Measurements from ENCODE around the gene FCHSD2. TPM values are rescaled to one million over a fixed set of nuclear protein-coding genes. Genes with fewer than 3 reads are reported as not detected.

Gene FCHSD2
- total and polyA plus RNA-seq, 9 of the 15 experiments (the other 6 are each of a cell fraction or from before 2014, with no cell fraction given): 1.8 to 14.7 (median 6.4) TPM

DNA sequence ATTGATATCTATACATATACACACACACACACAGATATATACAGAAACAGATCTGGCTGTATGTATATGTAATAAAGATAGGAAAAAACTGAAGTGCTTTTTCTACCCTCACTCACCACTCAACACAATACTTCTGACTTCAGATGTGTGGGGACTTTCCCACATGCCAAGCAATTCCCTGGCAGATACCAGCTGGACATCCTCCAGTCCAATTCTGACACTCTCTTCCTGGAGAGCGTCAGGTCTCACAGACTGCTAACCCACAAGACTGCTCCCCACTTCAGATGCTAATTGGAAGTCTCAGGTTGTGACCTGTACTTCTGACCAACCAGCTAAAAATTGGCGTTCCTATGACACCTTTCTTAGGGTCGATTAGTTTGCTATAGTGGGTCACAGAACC lies 187.3 kb downstream of the FCHSD2 start (continued):
- TF ChIP-seq C11orf30 (IDR thresholded peaks at IDR 0.05; ENCODE audit: low read depth): no peak

DNA sequence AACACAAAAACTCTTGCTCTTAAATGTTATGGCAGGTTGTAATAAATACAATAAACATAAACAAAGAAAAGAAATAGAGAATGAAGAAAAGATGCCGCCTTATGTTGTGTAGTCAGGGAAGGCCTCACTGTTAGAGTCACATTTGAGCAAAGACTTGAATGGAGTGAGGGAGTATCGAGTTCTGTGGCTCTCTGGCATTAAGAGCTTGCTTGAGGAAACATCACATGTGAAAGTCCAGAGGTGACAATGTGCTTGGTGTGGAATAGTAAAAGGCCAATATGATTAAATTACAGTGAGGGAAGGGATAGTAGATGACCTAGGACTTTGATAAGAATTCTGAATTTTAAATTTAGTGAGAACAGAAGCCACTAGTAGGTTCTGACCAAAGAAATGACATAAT lies 188.5 kb downstream of the FCHSD2 start:
- 41% methylated on average over 2 of the region's 2 CpGs for WGBS (ENCODE audit: insufficient coverage, low coverage, missing lambda C conversion rate)
- no TSS peak for BruUV-seq (replicated peaks)
- Histone ChIP-seq H4K20me1 (replicated peaks; ENCODE audit: control insufficient read depth, insufficient read depth, low read length) (no peaks in the 10 kb centered on the region), H3K9me3 (replicated peaks; ENCODE audit: control insufficient read depth, insufficient read depth, low read depth, low read length) (no peaks in the 10 kb centered on the region), H3K79me2 (ENCODE audit: control insufficient read depth, insufficient read depth, low read length) (no peaks in the 10 kb centered on the region), H3K4me2 (ENCODE audit: insufficient read depth, low read length) (no peak overlapping the region), H3K9me1 (ENCODE audit: control insufficient read depth, insufficient read depth, low read length) (no peaks in the 10 kb centered on the region), H2AFZ (ENCODE audit: low read depth, low read length) (no peak overlapping the region), H3K9ac (ENCODE audit: insufficient read depth in 1 of 2, low read depth in 2 of 2, low read length in 2 of 2) (no peak overlapping the region), H3K36me3 (ENCODE audit: control insufficient read depth, insufficient read depth, low read length) (no peaks in the 10 kb centered on the region), H3K4me3 (no peak overlapping the region), H3K27ac (ENCODE audit: extremely low read depth, low read depth, low read length) (no peak overlapping the region), H3K4me1 (replicated peaks in 1 of 2; ENCODE audit: control insufficient read depth in 2 of 2, insufficient read depth in 2 of 2, low read length in 2 of 2) (no peaks in the 10 kb centered on the region), H3K27me3 (ENCODE audit: control insufficient read depth in 2 of 2, insufficient read depth in 2 of 2, low read length in 2 of 2) (no peaks in the 10 kb centered on the region)
- CTCF ChIA-PET (ENCODE audit: low intra/inter-chr PET ratio): no interaction called here
- in situ Hi-C loops (cut with MboI): no loop called here
- POLR2A ChIA-PET: no interaction called here
- intact Hi-C loops (cut with micrococcal nuclease): no loop called here
- DNase-seq (ENCODE audit: extremely low read depth in 1 of 4, low spot score in 3 of 4) (no peak), FAIRE-seq (no peak), ATAC-seq (no peak)
- TF ChIP-seq STAT5B (CRISPR knock-in tag; IDR thresholded peaks at IDR 0.05): no peak
- TF ChIP-seq RBM22 (IDR thresholded peaks at IDR 0.05; ENCODE audit: low read depth, low read length, poor library complexity, severe bottlenecking): no peak
- no peak for TF ChIP-seq PTBP1 (IDR thresholded peaks at IDR 0.05; ENCODE audit: low read depth, low read length)
- TF ChIP-seq, protein P1, sequence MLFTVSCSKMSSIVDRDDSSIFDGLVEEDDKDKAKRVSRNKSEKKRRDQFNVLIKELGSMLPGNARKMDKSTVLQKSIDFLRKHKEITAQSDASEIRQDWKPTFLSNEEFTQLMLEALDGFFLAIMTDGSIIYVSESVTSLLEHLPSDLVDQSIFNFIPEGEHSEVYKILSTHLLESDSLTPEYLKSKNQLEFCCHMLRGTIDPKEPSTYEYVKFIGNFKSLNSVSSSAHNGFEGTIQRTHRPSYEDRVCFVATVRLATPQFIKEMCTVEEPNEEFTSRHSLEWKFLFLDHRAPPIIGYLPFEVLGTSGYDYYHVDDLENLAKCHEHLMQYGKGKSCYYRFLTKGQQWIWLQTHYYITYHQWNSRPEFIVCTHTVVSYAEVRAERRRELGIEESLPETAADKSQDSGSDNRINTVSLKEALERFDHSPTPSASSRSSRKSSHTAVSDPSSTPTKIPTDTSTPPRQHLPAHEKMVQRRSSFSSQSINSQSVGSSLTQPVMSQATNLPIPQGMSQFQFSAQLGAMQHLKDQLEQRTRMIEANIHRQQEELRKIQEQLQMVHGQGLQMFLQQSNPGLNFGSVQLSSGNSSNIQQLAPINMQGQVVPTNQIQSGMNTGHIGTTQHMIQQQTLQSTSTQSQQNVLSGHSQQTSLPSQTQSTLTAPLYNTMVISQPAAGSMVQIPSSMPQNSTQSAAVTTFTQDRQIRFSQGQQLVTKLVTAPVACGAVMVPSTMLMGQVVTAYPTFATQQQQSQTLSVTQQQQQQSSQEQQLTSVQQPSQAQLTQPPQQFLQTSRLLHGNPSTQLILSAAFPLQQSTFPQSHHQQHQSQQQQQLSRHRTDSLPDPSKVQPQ (CRISPR knock-in tag; IDR thresholded peaks at IDR 0.05; ENCODE audit: borderline replicate concordance): no peak
- TF ChIP-seq, protein P2, sequence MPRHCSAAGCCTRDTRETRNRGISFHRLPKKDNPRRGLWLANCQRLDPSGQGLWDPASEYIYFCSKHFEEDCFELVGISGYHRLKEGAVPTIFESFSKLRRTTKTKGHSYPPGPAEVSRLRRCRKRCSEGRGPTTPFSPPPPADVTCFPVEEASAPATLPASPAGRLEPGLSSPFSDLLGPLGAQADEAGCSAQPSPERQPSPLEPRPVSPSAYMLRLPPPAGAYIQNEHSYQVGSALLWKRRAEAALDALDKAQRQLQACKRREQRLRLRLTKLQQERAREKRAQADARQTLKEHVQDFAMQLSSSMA (CRISPR knock-in tag; IDR thresholded peaks at IDR 0.05): no peak
- TF ChIP-seq, protein P3, sequence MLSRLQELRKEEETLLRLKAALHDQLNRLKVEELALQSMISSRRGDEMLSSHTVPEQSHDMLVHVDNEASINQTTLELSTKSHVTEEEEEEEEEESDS (CRISPR knock-in tag; IDR thresholded peaks at IDR 0.05): no peak
- TF ChIP-seq, protein P4, sequence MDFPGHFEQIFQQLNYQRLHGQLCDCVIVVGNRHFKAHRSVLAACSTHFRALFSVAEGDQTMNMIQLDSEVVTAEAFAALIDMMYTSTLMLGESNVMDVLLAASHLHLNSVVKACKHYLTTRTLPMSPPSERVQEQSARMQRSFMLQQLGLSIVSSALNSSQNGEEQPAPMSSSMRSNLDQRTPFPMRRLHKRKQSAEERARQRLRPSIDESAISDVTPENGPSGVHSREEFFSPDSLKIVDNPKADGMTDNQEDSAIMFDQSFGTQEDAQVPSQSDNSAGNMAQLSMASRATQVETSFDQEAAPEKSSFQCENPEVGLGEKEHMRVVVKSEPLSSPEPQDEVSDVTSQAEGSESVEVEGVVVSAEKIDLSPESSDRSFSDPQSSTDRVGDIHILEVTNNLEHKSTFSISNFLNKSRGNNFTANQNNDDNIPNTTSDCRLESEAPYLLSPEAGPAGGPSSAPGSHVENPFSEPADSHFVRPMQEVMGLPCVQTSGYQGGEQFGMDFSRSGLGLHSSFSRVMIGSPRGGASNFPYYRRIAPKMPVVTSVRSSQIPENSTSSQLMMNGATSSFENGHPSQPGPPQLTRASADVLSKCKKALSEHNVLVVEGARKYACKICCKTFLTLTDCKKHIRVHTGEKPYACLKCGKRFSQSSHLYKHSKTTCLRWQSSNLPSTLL (IDR thresholded peaks at IDR 0.05): no peak
- TF ChIP-seq, protein P5, sequence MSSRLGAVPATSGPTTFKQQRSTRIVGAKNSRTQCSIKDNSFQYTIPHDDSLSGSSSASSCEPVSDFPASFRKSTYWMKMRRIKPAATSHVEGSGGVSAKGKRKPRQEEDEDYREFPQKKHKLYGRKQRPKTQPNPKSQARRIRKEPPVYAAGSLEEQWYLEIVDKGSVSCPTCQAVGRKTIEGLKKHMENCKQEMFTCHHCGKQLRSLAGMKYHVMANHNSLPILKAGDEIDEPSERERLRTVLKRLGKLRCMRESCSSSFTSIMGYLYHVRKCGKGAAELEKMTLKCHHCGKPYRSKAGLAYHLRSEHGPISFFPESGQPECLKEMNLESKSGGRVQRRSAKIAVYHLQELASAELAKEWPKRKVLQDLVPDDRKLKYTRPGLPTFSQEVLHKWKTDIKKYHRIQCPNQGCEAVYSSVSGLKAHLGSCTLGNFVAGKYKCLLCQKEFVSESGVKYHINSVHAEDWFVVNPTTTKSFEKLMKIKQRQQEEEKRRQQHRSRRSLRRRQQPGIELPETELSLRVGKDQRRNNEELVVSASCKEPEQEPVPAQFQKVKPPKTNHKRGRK (tag; IDR thresholded peaks at IDR 0.05): no peak
- TF ChIP-seq FOXP1 (CRISPR knock-in tag; IDR thresholded peaks at IDR 0.05): no peak
- no peak for TF ChIP-seq ZBTB8A (IDR thresholded peaks at IDR 0.05; ENCODE audit: partially characterized antibody)
- no peak for TF ChIP-seq KDM2B (CRISPR knock-in tag; IDR thresholded peaks at IDR 0.05)
- TF ChIP-seq NFRKB (IDR thresholded peaks at IDR 0.05; ENCODE audit: low read depth): no peak
- TF ChIP-seq PRMT5 (CRISPR knock-in tag; IDR thresholded peaks at IDR 0.05): no peak
- no peak for TF ChIP-seq SIN3B (IDR thresholded peaks at IDR 0.05; ENCODE audit: low read depth)

Measured in K562 (cell line).